HG03066 (cell line): ENCODE data around the gene DGAT2L6.

ENCODE experiments used
- ATAC-seq: cut with Tn5 transposase; IDR thresholded peaks from one replicate; pipeline ENCODE4 v1.9.1; 2021; ENCODE audit warnings: low read depth; ENCODE audit not compliant: unreplicated experiment

DGAT2L6 gene

GRCh38 chrX:70176938-70177533, at the start of gene DGAT2L6:
Gene DGAT2L6, plus strand, starts transcription at chrX:70177483. Its CDS starts 100 bp downstream, at chrX:70177583.
- peak; percentile 69 for ATAC-seq

GRCh38 chrX:70128071-70128470, 49.2 kb upstream of the DGAT2L6 start:
- ATAC-seq: no peak

GRCh38 chrX:70129816-70130215, 47.5 kb upstream of the DGAT2L6 start:
- no peak for ATAC-seq

GRCh38 chrX:70132224-70132623, 45.1 kb upstream of the DGAT2L6 start:
- ATAC-seq: no peak

- no peak for ATAC-seq
These were observed 44.4 kb upstream of the DGAT2L6 start for GRCh38 chrX:70132877-70133302.

- ATAC-seq: peak; percentile 90
These were observed 43.8 kb upstream of the DGAT2L6 start, which contains the start of gene IGBP1 for GRCh38 chrX:70133303-70134115. Gene IGBP1, plus strand, starts transcription at chrX:70133447. Its CDS starts 501 bp downstream, at chrX:70133948.

- peak; percentile 4 for ATAC-seq
These were observed 43.2 kb upstream of the DGAT2L6 start for GRCh38 chrX:70134116-70134477.

GRCh38 chrX:70138622-70139021, 38.7 kb upstream of the DGAT2L6 start:
- ATAC-seq: no peak

GRCh38 chrX:70139736-70140135, 37.5 kb upstream of the DGAT2L6 start:
- no peak for ATAC-seq

- no peak for ATAC-seq
These were observed 35.9 kb upstream of the DGAT2L6 start for GRCh38 chrX:70141373-70141772.

GRCh38 chrX:70166601-70167590, 10.4 kb upstream of the DGAT2L6 start:
- ATAC-seq: no peak

GRCh38 chrX:70168238-70169188, 8.8 kb upstream of the DGAT2L6 start:
- no peak for ATAC-seq

GRCh38 chrX:70169281-70169680, 8.0 kb upstream of the DGAT2L6 start:
- no peak for ATAC-seq

GRCh38 chrX:70171624-70172023, 5.7 kb upstream of the DGAT2L6 start:
- no peak for ATAC-seq

- no peak for ATAC-seq
These were observed 5.1 kb upstream of the DGAT2L6 start for GRCh38 chrX:70172221-70172620.

- no peak for ATAC-seq
These were observed 4.3 kb upstream of the DGAT2L6 start for GRCh38 chrX:70172964-70173363.

- no peak for ATAC-seq
These were observed 2.5 kb upstream of the DGAT2L6 start for GRCh38 chrX:70174754-70175153.

- ATAC-seq: no peak
These were observed 1.9 kb upstream of the DGAT2L6 start for GRCh38 chrX:70175338-70175737.

- ATAC-seq: no peak
These were observed 5.8 kb downstream of the DGAT2L6 start for GRCh38 chrX:70183091-70183490.

GRCh38 chrX:70190225-70190624, 12.9 kb downstream of the DGAT2L6 start:
- ATAC-seq: no peak
